ENCODE results near the gene TNXB.

GRCh38 chr6:32069878-32070515 lies 39.1 kb downstream of the TNXB start:
- TF ChIP-seq CTCF (IDR thresholded peaks at IDR 0.05) (no peak), POLR2AphosphoS5 (IDR thresholded peaks at IDR 0.05) (no peak), POLR2A (IDR thresholded peaks at IDR 0.05) (no peak)
